T-helper 2 cell (primary cell): ENCODE data around the gene NCKIPSD.
A peak's percentile ranks its signal among the peaks of the same experiment; 100 is the strongest.

Experiments
- DNase-seq, 5 experiments: peaks; one replicate each; pipeline versions ENCODE4 v3.0.0 to v3.0.0-alpha.2; 2012 to 2022

Gene NCKIPSD

DNA sequence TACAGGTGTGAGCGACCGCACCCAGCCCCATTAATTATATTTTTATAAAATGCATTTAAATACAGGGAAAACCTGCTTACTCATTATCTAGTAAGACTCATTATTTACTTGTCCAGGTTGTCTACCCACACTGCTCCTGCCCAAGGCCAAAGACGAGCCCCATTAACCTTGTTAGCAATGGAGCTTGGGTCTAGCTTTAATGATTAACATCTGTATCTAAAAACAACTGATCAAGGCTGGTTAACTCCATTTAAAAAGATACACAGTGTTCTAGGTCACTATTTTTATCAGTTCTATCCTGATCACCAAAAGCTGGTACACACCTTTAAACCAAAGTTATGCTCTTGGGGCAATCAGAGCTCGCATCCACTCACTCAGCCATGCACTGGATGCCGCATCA is 10.4 kb upstream of the NCKIPSD start:
- DNase-seq: no peak

DNA sequence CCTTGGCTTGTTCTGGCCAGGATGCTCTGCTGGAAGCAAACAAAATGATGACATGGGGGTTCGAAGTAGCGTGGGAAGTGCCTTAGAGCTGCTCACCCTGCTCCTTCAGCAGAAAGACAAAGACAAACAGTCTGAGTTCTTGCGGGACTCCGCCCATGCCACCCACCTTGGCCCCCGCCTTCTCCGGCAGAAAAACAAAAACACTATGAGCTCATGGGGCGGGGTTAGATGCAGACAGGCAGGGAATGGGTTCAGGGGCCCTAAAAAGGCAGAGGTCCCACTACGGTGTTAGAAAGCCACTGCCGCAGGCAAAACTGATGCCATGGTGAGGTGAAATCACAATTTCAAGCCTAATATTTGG is 9.7 kb upstream of the NCKIPSD start:
- no peak for DNase-seq

DNA sequence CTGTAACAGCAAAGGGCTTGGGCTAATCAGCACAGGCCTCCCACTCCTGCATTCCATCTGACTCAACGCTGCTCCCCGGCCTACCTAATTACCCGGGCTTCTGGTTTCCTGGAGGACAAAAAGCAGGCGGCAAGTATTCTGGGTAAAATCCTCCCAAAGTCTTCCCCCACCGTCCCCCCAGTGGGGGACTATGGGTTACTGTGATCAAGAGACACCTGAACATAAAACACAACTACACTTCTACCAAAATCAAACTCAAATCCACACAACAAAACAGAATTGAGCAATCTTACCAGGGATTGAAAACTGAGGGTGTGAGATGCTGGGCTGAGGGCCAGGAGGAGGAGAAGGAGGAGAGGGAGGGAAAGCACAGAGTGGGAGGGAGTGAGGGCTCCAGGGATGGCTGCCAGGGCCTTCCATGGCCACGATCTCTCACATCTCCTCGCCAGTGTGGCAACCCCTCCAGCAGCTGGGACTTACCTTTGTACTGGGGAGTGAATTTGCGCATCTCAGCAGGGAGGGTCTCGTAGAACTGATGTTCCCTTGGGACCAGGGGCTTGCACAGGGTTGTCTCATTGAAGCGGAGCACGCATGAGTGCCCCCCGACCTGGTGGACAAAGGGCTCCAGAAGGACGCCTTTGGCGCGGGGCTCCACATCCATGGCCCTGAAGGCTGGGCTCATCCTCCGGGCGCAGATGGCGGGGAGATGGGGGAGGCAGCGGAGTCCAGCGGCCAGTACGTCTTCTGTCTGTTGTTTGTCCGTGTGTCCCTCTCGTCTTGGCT is 9.1 kb upstream of the NCKIPSD start:
- no peak for DNase-seq

DNA sequence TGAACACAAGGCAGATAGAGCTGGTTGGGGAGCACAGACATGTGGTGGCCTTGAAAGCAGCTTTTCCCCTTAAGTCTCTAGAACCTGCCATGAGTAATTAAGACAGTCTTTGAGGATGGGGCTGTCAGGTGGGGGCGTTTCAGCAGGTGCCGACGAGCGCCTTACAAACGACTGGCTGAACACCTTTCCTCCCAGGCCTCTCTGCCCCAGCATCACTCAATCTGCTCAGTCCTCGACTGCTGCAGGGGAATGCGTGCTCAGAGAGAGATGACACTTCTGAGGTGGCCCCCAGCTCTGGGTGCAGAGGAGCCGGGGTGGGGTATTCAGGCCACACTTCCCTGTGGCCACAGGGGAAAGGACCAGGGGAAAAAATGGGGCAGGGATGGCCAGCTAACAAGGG is 8.1 kb upstream of the NCKIPSD start:
- no peak for DNase-seq

DNA sequence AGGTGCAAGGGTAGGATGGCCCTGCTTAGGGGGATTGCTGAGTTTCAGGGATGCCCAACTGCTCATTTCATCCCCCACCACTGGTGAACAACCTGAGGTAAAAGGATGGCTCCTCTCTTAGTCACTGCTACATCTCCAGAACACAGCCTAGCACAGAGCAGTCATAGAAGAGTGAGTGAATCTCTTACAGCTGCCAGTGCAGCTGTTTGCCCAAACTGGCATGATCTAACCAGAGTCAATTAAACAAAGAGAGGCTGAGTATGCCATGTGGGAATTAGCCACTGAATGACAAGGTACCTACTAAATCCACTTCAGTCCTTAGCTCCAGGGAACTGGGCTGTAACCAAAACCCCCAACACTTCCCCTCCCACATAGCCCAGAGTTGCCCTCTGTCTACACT is 6.8 kb upstream of the NCKIPSD start:
- DNase-seq: no peak

DNA sequence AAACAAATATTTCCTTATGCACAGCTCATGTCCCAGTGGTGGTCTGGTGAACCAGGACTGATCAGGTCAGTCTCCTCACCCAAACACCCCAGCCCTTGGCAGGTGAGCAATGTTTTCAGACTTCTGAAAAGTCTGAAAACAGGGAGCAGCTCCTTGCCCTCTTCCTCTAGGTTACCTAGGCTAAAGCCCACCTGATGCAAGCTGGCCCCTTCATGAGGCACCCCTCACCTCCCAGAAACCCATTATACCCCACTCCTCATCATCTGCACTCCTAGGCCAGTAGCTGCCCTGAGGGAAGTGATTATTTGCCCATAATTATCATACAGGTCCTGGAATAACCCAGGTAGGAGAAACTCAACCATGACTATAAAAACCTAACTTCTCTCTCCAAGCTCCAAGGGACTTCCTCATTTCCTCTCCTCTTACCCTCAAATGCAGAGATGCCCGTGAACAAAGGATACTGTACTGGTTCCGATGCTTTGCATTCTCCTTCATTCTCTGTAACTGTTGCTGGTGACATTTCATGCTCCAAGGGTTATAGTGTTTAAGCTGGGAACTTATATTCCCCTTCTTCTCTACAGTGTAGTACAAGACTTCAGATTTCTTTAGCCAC is 5.2 kb upstream of the NCKIPSD start:
- no peak for DNase-seq

DNA sequence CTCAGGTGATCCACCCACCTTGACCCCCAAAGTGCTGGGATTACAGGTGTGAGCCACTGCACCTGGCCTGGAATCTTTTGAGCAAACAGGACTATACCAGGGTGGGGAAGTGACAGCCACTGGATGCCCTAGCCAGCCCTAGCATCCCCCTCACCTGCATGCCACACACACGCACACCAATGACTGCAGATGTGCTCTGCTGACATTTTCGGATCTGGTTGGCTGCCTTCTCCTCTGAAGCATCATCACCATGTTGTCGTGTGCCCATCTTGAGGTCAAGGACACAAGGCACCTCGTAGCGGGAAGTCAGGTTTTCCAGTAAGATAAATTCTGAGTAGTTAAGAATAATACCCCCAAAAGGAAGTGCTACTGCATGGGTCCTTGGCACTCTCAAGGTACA is 3.7 kb upstream of the NCKIPSD start:
- no peak for DNase-seq

DNA sequence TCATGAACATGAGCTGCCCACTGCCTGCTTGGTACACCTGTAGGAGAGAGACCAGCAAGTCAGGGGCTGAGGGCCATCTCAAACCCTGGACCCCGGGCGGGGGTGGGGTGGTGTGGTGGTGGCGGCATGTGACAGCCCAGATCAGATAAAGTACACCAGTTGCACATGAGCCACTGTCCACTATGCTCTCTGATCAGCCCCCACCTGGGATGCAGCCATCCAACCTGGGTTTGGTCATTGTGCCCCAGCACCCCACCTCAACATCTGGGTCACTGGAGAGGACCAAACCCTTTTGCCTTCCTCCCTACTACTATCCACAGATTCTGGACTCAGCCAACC is 3.0 kb upstream of the NCKIPSD start:
- no peak for DNase-seq

DNA sequence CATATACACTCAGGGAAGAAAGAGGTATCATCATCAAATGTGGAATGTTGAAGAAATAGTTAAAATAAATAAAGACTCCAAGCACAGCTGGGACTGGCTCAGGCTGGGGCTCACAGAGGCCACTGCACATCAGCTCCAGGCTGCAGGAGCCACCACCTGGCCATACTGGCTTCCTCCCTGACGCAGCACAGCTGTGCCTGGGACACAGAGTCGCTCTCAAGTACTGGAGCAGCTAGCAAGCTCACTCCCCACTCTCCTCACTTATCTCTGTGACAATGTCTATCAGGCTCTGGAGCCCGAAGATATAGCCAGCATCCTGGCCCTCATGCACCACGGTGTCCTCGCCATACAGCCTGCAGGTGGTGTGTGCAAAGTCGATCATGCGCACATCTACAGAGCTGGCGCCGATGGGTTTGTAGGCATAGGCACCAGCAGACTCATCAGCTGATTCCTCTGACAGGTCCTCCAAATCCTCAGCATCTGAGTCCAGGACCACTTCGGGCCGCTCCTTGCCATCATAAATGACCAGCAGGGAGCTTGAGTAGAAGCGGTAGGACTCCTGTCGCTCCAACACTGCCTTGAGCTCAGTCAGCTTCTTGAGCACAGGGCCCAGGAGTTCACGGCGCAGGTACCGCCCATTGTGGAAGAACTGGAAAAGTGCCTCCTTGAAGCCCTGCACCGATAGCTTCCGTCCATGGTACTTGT is 2.5 kb upstream of the NCKIPSD start:
- no peak for DNase-seq

DNA sequence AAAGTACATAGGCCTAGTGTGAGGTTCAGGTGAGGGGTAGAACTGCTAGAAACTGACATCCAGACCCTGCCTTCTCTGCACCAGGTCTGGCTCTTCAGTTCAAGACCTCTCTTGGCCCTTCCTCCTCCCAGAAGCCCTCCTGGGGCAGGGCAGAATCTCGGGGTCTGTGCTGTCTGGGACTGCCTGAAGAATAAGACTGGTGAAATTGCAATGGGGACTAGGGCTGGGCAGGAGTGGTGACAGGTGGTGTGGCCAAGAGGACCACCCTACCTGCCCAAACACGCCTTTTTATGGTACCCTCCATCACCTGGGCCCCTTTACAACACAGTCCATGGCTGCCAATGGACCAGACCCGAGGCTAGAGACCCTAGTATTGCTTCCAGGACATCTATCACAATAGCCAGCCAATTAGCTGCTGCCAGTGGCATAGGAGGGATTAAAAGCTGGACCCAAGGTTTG is 1.5 kb upstream of the NCKIPSD start:
- DNase-seq: no peak

DNA sequence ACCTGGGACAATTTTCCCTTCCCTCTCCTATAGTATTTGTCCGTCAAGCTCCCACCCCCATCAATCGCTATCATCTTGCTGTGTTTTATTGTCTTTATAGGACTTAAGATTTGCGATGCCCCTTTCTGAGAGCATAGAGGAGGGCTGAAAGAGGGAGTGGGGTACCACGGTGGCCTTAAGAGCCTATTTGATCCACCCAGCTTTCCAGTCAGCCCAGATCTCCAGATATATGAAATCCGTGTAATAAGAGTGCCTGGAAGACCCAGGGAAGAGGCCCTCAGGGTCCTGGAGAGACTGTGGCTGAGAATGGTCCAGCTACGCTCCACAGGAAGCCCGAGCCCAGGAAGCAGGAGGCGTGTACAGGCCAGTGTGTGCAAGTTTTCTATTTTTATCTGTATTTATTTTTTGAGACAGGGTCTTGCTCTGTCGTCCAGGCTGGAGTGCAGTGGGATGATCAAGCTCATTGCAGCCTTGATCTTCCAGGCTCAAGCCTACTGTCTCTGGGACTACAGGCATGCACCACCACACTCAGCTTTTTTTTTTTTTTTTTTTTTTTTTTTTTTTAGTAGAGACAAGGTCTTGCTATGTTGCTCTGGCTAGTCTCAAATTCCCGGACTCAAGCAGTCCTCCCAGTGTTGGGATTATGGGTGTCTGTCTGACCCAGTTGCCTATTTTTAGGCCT is 964 bp upstream of the NCKIPSD start:
- DNase-seq: no peak

DNA sequence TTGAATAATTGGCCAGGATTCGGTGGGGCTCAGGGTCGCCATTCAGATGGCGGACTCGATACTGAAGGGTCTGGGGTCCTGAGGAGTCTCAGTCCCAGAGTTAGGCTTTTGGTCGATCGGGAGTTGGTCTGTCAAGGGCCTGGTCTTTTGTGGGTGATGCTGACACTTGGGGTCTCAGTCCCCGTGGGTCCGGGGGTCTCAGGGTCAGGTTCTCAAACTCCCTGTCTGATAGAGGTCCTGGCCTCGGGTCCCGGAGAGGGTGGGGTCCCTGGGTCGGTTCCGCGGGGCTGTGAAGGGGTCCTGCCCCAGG is 467 bp downstream of the NCKIPSD start:
- DNase-seq: no peak

DNA sequence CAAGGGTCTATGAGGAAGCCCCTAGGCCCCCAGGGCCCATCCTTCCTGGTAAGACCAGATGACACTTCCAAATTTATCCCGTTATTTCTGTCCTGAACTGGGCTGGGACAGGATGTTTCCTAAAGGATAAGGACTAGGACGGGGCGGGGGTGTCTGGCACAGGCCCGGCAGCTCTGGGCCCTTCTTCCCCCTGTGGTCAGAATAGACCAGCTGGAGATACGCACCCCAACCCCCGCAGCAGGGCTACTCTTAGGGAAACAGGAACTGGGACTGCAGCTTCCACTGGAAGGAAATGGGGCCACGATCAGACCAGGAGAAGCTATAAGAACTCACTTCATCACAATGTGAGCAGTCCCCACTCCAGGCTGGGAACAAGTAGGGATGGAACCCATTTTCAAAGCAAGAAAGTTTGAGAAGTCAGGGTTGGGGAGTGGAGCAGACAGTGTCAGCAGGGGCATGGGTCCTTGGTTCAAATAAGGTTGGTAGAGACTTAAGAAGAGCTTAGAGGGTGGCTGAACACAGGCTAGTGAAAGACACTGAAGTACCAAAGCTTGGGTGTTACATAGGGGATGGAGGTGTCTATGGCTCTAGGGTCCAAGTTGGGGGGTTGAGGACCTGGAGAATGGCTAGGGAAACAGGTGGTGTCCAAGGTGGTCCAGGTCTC is 1.1 kb downstream of the NCKIPSD start:
- peak in 1 of 5 experiments; percentile 34 for DNase-seq

DNA sequence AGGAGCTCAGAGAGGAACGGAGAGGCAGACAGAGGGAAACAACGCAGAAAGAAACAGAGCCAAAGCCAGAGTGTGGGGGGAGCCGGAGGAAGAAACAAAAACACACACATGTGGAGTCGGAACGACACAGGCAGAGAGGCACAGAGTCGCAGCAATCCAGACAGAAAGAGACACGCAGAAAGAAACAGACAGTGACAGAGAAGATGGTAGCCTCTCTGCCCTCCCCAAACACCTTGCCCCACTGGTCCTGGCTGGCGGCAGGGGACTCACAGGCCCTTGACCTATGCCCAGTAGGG is 1.7 kb downstream of the NCKIPSD start:
- no peak for DNase-seq

DNA sequence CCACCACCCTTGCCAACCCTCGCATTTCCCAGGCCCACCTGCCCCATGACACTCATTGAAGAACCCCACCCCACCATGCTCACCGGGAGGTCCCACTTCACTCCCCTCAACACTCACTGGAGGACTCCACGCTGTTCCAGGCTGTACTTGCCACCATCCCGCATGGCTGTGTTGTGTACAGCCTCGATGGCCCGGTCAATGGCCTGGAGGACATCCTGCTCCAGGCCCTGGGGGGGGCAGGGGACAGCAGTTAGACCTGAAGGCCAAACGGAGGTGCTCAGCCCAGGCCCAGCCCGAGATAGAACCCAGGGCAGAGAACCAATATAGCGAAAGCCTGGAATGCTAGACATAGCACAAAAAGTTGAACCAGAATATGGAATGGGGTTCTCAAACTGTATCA is 2.9 kb downstream of the NCKIPSD start:
- no peak for DNase-seq

DNA sequence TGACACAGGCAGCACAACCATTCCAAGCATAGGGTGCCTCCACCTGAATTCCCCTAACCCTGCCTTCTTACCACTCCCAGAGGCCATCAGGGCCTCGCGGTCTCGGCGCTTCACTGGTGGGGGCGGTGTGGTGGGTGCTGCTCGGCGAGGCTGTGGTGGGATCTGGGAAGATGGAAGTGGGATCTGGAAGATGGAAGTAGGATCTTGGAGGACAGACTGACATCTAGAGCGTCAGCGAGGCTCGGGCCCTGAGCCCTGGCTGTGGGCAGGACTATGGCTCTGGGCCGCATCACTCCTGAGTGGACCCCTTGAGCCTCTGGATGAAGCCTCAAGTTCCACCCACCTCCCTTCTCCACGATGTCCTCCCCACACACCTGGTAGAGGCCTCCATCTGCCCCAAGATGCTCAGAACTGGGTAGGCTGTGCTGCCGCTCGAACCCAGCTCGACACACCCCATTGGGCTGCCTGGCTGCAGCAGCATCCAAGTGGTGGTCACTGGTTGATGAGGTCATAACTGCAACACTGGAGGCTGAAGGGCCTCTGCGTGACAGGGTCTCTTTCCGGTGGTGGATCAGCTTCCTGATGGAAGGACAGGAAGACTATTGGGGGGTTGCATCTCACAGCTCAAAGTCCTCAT is 3.6 kb downstream of the NCKIPSD start:
- no peak for DNase-seq

DNA sequence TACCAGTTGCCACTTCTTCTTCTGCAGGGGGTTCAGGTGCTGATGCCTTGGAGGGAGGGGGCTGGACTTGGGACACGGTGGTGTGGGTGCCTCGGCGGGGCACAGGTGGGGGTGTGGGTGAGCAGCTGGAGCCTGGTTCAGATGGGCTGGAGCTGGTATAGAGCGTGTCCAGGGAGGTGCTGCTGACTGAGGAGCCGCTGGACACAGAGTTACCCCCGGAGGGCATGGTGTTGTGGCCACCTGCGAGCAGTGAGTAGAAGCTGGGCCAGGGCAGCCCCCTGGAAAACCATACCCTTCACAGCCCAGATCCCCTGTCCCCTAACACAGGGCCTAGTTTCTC is 4.2 kb downstream of the NCKIPSD start:
- no peak for DNase-seq

DNA sequence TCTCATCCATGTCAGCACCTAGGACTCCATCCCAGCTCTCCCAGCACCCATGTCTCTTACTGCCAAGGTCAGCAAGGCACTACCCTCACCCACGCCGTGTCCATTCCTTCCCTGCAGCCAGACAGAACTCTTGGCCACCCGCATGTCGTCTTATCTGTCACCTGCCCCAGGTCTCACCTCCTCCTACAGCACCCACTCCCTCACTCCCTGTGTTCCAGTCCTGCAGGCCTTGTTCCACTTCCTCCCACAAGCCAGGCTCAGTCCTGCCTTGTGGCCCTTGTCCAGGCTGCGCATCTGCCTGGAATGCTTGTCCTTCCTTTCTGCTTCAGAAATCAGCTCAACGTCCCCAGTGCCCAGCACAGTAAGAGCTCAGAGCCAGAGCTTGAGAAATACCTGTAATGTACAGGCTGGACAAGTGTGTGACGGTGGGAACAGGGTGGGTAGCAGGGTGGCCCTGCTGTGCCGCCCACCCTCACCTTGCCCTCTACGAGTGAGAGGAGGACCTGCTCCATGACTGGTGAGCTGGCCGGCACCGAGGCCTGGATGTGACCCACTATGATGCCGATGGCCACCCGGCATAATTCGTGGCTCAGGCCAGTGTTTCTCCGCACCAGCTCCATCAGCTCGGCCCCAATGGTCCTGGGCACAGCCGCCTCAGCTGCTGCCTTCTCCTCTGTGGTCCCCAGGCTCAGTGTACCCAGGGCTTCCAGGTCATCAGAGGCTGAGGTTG is 4.7 kb downstream of the NCKIPSD start:
- DNase-seq: no peak

DNA sequence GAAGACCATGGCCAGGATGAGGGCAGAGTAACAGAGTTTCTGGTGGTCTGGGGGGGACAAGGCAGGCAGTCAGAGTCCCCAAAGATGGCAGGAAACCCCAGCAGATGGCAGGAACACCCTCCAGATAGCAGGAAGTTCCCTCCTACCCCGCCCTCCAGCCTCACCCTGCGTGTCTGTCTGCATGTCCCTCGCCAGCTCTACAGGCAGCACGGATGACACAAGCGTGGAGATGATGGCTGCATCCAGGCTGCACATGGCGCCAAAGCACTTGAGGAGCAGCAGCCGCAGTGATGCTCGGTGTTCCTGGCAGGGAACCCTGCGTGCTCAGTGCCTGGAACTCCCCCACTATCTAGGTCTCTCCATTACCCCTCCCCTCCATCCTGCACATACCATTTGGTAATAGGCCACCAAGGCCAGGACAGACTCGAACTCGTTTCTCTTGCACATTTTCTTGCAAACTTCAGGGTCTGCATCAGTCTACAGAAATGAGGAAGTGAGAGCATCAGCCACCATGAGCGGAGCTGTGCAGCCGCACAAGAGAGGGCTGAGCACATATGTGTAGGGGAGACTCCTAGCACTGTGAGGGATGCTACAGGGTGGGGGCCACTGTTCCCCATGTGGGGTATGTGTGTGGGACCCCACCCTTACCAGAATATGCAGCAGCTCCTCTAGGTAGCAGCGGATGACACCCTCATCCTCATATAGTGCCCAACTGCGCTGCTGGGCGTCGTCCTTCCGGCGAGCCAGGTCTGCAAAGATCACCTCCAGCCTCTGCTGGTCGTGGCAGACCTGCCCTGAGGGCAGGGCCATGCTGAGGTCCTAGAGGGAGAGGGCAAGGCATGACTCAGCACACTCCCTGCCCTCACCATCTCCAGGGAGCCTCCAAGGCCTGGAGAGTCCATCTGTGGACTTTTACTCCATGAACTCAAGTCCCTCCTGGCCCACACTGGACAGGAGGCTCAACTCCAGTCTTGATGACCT is 6.0 kb downstream of the NCKIPSD start:
- no peak for DNase-seq

DNA sequence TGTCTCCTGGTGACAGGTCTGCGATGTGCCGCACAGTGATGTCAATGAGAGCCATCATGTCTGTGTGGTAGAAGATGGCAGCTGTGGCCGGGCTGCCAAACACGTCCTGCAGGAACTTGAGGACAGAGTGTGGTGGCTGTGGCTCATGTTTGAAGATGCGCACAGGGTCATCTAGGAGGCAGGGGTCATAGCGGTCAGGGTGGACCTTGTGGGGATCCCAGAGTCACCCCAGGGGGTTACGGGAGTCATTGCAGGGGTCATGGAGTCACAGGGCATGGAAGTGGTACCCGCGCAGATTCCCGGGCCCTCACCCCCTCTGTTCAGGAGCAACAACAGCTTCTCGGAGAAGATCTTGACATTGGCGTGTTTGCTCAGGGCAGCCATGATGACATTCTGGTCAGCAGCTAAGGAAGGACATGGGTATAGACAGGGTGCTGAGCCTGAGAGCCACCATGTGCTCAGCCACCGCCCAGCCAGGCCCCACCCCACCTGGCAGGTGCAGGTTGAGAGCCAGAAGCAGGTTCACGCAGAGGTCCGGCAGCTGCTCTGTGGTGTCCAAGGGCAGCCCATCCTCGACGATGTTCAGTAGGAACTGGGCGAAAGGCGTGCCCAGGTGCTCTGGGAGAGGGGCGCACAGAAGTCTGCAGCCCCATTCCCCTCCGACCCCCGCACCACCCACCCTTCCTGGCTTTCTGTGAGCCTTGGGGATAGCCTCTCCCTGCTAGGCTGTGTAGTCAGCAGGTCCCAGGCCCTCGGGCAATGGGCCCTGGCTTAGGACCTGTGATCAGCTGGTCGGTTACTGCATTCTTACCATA is 6.9 kb downstream of the NCKIPSD start:
- DNase-seq: no peak
